Smooth muscle cell of the brain vasculature (primary cell): Measurements from ENCODE around the gene KLHDC8A.
"Not testable (repeated sequence)": the region's sequence is repeated elsewhere in the genome, so short reads cannot be mapped to it uniquely, and the experiment has no call there.

ENCODE experiments used
- DNase-seq: peaks from one replicate; pipeline ENCODE4 v3.0.0-alpha.2; 2012; ENCODE audit warnings: low read depth, low spot score

Gene KLHDC8A, protein sequence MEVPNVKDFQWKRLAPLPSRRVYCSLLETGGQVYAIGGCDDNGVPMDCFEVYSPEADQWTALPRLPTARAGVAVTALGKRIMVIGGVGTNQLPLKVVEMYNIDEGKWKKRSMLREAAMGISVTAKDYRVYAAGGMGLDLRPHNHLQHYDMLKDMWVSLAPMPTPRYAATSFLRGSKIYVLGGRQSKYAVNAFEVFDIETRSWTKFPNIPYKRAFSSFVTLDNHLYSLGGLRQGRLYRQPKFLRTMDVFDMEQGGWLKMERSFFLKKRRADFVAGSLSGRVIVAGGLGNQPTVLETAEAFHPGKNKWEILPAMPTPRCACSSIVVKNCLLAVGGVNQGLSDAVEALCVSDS

DNA sequence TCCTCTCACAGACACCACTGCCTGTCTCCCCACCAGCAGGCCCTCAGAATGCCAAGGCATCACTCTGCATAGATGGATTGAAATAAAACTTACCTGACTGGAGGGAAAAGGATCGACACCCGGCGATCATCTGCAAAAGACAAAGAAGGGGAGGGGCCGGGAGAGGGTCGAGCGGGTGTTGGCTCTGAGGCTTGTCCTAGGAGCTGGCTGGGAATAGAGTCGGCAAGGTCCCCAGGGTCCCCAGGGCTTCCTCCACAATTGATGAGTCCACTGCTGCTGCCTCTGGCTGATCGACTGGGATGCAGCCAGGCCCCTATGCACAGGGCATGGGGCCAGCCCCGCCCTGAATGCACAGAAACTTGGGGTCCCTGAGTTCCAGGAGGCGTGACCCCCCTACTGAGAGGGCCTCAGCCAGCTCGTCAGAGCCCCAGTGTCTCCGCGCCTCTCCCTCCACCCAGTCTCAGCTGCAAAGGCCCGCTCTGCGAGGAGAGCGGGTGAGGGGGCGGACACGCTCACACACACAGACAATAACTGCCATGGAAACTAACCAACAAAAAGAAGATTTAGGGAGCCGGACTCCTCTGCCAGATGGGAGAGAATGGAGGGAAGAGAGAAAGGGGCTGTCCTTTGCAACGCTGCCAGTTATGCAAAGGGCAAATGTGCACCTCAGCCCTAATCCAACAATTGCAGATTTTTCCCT lies at the start of gene KLHDC8A:
KLHDC8A (minus strand) TSS at position 483 of the 700 bp plus-strand sequence. CDS start 13,318 bp downstream, outside the sequence.
- DNase-seq: no peak

DNA sequence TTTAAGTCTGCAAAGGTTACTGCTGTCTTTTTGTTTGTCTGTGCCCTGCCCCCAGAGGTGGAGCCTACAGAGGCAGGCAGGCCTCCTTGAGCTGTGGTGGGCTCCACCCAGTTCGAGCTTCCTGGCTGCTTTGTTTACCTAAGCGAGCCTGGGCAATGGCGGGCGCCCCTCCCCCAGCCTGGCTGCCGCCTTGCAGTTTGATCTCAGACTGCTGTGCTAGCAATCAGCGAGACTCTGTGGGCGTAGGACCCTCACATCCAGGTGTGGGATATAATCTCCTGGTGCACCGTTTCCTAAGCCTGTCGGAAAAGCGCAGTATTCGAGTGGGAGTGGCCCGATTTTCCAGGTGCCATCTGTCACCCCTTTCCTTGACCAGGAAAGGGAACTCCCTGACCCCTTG lies 49.5 kb upstream of the KLHDC8A start:
- DNase-seq: not testable (repeated sequence)

DNA sequence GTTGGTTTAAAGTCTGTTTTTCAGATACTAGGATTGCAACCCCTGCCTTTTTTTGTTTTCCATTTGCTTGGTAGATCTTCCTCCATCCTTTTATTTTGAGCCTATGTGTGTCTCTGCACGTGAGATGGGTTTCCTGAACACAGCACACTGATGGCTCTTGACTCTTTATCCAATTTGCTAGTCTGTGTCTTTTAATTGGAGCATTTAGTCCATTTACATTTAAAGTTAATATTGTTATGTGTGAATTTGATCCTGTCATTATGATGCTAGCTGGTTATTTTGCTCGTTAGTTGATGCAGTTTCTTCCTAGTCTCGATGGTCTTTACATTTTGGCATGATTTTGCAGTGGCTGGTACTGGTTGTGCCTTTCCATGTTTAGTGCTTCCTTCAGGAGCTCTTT lies 47.8 kb upstream of the KLHDC8A start:
- DNase-seq: not testable (repeated sequence)

DNA sequence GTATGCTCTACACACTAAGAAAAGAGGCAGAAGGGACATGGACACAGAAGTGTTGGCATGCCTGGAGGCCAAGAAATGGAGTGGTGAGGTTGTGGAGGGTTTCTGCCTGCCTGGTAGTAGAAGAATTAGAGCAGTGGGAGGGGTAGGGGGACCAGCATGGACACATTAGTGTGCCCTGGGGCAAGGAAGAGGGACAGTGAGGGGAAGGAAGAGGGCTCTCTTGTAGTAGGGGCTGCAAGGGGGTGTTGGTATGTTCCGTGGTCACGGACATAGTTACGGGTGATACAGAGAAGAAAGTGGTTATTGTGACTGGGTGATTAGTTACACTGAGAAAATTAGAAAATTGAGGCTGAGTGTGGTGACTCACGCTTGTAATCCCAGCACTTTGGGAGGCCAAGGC lies 41.9 kb upstream of the KLHDC8A start:
- DNase-seq: no peak

DNA sequence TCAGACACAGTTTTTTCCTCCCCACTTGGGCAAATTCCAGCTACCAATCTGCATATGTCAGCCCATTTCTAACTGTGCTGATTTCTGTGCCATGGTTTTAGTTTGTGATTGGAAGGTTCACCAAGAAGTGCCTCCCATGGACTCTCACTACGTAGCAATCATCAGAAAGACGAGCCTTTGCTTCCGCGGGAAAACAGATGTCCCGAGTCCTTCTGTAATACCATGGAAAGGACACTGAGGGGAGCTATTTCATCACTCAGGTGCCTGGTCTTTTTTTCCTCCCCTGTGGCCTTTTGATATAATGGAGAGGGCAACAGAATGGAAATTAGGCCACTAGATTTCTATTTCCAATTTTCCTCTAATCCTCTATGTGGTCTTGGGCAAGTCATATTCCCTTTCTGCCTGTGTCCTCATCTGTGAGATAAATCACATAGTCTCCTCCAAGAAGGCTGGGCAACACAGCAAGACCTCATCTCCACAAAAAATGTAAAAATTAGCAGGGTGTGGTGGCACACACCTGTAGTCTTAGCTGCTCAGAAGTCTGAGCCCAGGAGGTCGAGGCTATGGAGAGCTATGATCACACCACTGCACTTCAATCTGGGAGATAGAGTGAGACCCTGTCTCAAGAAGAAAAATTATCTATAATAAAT lies 40.4 kb upstream of the KLHDC8A start:
- no peak for DNase-seq

DNA sequence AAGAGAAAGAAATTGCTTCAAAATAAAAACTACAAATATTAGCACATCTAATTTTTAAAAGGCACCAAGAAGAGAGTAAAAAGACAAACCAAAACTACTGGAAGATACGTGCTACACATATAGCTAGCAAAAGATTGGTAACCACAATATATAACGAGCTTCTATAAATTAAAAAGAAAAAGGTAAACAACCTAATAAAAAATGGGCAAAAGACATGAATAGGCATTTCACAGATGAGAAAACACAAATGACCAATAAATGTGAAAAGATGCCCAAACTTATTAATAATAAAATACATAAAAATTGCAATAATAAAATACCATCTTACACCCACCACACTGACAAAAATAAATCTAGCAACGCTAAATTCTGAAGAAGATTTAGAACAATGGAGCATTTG lies 38.9 kb upstream of the KLHDC8A start:
- DNase-seq: no peak

DNA sequence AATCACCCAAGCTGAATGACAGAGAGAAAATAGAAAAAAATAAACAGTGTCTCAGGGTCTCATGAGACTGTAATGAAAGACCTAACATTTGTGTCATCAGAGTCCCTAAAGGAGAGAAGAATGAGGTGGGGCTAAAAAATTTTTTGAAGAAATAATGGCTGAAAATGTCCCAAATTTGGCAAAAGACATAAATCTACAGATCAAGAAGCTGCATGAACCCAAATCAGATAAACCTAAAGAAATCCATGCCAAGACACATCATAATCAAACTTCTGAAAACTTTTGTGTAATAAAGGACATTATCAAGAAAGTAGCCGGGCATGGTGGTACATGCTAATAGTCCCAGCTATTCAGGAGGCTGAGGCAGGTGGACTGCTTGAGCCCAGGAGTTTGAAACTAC lies 35.9 kb upstream of the KLHDC8A start:
- DNase-seq: no peak

DNA sequence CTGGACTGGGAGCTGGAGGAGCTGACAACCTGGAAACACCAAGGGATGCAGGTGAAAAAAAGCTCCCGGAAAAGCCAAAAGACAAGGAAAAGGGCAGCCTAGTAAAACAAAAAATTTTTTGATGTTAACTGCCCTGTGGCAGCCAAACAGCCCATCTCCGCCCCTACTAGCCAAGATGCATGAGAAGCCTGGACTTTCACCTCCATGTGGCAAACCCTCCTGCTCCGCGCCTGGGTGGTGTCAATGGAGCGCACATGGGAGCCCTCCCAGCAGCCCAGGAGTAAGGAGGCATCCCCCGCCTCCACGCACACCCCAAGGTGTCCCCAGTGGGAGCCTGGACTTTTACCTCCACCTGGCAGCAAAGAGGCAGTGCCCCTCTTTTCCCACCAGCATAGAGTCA lies 34.7 kb upstream of the KLHDC8A start:
- DNase-seq: no peak

DNA sequence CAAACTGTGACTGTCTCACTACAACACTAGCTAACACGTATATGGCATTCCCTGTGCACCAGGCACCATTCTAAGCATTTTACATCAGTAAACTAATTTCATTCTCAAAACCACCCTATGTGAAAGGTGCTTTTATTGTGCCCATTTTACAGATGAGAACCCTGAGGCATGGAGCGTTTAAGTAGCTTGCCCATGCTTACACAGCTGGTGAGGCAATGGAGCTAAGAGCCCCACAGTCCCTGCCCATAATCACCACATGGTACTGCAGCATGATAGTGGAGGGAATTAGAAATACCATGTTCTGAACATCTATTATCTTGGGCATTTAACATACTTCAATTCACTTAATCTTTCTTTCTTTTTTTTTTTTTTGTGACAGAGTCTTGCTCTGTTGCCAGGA lies 31.1 kb upstream of the KLHDC8A start:
- DNase-seq: no peak

DNA sequence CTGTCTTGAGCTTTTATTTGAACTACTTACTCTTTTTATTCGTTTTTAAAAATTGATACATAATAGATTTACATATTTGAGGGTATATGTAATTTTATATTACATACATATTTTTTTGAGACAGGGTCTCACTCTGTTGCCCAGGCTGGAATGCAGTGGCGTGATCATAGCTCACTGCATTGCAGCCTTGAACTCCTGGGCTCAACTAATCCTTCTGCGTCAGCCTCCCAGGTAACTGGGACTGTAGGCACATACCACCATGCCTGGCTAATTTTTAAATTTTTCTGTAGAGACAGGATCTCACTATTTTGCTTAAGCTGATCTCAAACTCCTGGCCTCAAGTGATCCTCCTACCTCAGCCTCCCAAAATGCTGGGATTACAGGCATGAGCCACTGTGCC lies 26.3 kb upstream of the KLHDC8A start:
- DNase-seq: not testable (repeated sequence)

DNA sequence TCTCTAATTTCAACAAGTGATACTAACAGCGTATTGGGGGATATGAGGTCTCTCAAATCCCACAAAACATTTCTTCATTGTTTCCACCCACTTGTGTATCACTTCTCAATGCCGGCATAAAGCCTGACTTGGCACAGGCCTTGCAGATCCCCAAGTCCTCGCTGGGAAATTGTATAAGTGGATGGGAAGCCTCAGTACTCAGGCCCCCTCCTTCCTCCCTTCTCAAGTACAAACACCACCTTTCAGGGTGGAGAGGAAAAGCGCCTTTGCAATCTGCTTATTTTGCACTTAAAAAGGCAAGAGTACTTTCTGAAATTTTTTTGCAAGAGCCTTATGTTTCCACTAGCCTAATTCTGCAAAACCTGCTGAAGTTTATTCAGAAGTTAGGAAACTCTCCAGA lies 25.8 kb upstream of the KLHDC8A start:
- DNase-seq: no peak

DNA sequence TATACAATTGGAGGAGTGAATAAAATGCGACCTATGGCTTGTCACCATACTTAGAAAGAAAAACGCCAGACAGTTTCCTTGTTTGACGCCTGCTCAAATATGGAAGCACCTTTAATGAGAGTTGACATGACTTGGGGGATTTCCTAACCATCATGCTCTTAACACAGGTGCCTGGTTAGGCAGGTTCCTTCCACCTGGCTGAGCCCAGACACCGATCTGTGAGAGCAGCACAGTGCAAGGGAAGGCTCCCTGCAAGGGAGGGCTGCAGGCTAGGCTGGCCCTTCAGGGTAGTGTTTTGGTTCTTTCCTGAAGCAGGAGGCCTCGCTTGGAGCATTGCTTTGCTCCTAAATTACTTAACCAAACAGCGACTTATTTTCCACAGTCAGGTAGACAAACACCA lies 24.6 kb upstream of the KLHDC8A start:
- no peak for DNase-seq

DNA sequence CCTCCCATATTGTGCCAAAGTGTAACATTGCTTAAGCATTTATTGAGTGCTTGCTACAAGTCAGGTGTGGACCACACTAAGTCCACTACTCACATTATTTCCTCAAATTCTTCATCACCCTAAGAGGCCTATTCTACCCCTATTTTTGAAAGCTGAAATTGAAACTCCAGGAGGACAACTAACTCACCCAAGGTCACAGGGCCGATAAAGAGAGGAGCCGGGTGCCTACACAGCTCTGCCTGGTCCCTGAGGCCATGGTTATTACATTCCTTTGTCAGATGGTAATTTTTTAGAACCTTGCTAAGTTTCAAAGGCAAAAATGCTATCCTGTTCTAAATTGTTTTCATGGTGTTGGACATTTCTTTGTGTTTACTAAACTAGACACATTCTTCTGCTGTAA lies 24.2 kb upstream of the KLHDC8A start:
- DNase-seq: no peak

DNA sequence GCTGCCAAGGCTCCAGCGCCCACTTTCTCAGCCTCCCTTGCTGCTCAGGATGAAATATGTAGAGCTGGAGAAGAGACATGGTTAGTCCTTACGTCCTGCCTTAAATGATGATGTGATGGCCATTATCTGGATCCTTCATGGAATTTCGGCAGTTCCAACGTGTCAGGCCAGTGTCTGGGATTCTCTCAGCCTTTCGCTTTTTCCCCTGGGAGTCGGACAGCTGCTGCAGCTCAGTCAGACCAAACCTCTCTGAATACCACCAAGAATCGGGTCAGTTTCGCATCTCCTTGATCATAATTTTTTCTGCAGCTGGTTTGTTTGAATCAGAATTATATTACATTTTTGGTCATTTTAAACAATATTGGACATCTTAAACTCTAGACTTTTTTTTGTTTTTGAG lies 22.3 kb upstream of the KLHDC8A start:
- no peak for DNase-seq

DNA sequence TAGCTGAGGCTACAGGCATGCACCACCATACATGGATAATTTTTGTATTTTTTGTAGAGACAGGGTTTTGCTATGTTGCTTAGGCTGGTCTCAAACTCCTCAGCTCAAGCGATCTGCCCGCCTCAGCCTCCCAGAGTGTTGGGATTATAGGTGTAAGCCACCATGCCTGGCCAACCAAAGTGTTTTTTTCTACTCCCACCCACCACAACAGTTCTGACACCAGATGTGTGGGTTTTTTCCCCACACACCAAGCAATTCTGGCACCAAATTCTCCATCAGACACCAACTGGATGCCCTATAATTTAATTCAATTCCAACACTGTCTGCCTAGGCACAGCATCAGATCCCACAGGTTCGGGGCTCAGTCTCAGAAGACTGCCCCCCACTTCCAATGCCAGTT lies 20.6 kb upstream of the KLHDC8A start:
- no peak for DNase-seq

DNA sequence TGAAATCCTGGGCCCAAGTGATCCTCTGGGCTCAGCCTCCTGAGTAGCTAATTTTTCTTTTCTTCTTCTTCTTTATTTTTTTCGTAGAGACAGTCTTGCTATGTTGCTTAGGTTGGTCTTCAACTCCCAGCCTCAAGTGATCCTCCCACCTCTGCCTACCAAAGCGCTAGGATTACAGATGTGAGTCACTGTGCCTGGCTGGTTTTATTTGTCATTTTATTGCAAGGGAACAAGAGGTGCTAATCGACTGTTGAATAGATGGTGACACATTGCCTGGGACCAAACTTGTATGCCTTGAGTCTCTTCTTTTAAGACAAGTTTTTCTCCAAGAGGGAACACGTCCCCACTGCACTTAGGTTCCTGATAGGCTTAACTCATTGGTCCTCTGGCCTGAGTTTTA lies 20.0 kb upstream of the KLHDC8A start:
- no peak for DNase-seq

DNA sequence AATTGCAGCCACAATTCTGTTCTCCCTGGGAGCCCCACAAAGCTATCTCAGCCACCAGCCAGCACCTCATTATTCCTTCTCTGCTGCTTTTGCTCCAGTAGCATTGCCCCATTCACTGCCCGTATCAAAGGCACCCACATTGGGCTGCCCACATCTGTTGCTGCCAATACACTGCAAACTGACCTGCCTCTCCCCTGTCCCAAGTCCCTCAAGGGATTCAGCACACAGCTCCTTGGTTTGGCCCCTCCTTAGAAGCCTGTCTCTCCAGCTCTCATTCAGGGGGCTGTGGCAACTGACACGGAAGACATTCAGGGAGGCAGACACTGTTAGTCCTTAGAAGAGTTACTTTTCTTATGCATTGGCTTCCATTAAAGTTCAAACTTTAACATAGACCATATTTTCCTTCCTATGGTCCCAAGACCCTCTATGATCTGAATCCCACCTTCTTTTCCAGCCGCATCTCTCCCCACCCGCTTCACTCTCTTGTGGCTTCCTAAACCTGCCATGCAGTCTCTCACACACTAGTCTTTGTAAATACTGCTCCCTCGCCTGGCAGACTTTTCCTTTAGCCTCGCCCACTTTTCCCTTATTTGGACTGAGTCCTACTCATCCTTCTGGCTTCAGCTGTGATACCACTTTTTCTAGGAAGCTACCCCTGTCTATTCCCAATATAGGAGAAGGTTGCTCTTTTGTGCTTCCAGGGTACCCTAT lies 19.3 kb upstream of the KLHDC8A start:
- no peak for DNase-seq

DNA sequence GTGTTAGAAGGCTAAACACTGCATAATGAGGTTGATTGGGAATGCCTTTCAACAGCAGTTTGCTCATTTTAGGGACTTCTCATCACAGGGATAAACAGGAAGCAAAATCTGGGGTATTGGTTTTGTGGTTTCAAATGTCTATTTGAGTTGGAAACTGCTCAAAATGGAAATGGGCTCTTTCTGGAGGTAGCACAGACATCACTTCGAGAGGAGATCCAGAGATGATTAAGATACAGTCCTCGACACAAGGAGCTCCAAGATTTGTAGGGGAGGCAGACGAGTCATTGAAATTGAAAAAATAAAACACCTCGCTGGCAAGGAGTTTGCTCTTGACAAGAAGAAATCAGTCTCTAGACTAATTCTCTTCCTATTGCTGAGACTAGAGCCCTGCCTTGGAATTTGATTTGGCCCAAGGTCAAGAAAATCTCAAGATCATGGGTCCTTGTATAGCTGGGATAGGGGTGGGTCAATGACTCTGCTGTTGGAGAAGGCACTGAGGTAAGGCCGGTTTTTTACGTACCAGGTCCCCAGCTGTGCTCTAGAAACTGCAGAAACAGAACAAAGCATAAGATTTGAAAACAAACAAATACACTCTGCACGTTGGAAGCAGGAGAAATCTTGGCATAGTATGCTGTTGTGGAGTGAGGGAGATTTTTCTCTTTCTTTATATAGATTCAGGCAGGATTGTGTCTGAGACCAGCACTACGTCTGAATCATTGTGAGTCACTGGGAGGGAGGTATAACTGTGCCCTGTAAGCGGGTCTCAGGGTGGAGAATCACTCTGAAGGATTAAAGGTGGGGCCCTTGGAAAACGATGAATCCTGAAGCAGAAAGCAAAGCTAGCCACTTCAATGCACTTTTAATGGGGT lies 17.7 kb upstream of the KLHDC8A start:
- DNase-seq: no peak

DNA sequence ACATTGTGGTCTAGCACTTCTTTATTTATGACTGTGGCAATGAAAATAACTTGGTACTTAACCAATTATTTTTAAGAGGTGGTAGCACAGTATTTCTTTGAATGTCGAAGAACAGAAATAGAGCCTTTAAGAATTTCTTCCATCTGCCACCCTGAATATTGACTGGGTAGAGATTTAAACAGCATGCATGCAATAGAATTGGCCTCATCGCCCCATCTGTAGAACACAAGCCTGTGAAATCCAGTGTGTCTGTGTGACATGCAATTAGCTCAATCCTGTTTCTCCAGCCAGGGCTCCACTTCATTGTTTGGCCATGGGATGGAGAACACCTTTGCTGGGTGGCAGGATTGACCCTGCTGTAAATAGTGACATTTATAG lies 17.1 kb upstream of the KLHDC8A start:
- DNase-seq: no peak

DNA sequence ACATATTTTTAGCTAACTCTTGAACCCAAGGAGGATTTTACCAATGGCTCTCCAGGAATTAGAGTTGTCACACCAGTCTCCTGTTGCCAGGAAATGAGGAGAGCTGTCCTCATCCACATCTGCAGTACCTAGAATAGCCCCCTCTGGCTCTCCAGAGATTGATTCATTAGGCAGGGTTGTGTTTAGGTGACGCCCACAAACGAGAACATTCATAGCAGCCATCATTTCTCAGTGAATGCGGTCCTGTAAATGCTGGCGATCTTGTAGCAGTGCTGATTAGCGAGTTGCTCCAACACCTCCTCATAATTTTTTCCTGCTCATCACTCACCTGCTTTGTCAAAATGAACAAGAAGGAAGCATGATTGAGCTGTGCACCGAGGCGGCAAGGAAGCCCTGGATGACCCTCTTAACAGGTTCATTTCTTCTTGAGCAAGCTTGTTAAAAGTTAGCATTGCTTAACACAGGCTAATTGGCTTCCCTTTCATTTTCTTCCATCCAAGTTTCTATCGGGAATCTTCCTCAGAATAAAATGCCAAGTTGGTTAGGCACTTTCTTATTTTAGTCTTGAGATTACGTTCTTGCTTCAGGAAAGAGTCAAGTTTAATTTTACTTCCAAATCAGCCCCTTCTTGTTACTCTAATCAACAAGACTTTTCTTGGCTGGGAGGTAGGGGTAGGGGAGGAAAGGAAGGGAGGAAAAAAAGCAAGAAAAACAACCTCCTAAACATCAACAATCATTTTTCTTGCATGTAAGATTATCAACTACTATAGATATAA lies 16.5 kb upstream of the KLHDC8A start:
- DNase-seq: no peak
